Astrocyte of the spinal cord (primary cell): ENCODE measurements around the gene CCND2.

Experiments used
- DNase-seq: peaks from one replicate; pipeline ENCODE4 v3.0.0; 2011; ENCODE audit warnings: low read depth, low spot score
- H3K4me3 ChIP-seq: 2 replicates; pipeline ENCODE4 v1.5.1; 2011; ENCODE audit warnings: low read depth, mild to moderate bottlenecking, low read length, moderate library complexity
- in situ Hi-C: cut with HindIII; loops from 2 replicates; pipeline ENCODE4 v1.10.0; 2017; ENCODE audit warnings: low sequenced_read_pairs
- TF ChIP-seq, protein P1 (sequence below): IDR thresholded peaks from 2 replicates; pipeline ENCODE4 v1.5.1; 2012; ENCODE audit warnings: low read depth, mild to moderate bottlenecking, low read length, inconsistent platforms

The CCND2 gene

GRCh38 chr12:4276524-4277204 is 3.1 kb downstream of the CCND2 start:
- no peak overlapping the region for H3K4me3 ChIP-seq
- TF ChIP-seq, protein P1, sequence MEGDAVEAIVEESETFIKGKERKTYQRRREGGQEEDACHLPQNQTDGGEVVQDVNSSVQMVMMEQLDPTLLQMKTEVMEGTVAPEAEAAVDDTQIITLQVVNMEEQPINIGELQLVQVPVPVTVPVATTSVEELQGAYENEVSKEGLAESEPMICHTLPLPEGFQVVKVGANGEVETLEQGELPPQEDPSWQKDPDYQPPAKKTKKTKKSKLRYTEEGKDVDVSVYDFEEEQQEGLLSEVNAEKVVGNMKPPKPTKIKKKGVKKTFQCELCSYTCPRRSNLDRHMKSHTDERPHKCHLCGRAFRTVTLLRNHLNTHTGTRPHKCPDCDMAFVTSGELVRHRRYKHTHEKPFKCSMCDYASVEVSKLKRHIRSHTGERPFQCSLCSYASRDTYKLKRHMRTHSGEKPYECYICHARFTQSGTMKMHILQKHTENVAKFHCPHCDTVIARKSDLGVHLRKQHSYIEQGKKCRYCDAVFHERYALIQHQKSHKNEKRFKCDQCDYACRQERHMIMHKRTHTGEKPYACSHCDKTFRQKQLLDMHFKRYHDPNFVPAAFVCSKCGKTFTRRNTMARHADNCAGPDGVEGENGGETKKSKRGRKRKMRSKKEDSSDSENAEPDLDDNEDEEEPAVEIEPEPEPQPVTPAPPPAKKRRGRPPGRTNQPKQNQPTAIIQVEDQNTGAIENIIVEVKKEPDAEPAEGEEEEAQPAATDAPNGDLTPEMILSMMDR: peak; percentile 92
- peak; percentile 81 for DNase-seq
- in situ Hi-C loops: no loop called here

DNA sequence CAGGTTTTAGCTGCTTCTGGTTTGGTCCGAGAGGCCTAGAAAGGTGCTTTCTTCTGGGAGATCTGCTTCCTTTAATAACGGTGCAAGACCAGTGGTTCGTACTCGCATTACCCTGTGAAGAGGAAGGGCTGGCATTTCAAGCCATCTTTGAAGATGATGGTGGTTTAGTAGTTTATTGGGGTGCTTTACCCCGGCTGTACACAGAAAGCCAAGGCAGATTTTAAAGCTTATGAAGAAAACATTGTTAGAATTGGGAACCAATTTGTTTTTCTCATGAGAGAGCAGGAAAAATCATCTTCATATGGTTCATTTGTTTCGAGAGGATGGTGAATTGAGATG is 3.6 kb downstream of the CCND2 start:
- DNase-seq: no peak
- TF ChIP-seq, protein P1: no peak
- in situ Hi-C loops: no loop called here
- H3K4me3 ChIP-seq: no peak overlapping the region

GRCh38 chr12:4277857-4278256 is 4.3 kb downstream of the CCND2 start:
- TF ChIP-seq, protein P1: no peak
- H3K4me3 ChIP-seq: no peak overlapping the region
- in situ Hi-C loops: no loop called here
- no peak for DNase-seq

DNA sequence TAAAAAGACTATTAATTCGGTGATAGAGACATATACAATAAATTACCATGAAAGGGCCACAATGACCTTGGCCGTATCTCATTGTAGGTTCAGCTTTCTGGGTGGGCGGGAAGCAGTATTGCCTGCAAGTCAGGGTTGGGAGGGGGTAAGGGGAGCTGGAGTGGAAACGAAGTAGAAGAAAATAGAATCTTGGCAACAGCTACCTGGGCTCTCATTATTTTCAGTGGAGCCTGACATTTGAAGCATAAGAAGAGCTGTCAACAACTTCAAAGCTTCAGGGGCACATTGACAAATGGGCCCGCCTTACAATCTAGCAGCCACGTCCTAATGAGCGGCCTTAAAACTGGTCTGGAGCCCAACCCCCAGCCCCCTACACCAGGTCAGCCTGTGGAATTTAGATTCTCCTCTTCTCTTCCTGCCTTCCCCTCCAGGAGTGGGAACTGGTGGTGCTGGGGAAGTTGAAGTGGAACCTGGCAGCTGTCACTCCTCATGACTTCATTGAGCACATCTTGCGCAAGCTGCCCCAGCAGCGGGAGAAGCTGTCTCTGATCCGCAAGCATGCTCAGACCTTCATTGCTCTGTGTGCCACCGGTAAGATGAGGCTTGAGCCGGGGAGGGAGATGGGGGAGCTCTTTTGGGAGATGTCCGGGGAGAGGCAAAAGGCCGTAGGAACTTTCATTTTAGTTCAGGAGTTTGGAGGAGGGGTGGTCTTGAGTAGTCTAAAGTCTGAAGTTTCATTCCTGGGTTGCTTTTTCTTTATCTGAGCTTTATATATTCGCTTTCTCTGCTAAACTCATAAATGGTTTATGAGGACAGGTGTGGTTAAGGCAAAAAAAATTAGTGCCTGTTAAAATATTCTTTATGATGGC is 5.0 kb downstream of the CCND2 start:
- no peak for DNase-seq
- H3K4me3 ChIP-seq: no peak overlapping the region
- in situ Hi-C loops: no loop called here
- TF ChIP-seq, protein P1: no peak

GRCh38 chr12:4279198-4279690 is 5.7 kb downstream of the CCND2 start:
- H3K4me3 ChIP-seq: no peak overlapping the region
- in situ Hi-C loops: no loop called here
- TF ChIP-seq, protein P1: no peak
- DNase-seq: no peak

GRCh38 chr12:4280351-4281163 is 7.0 kb downstream of the CCND2 start:
- DNase-seq: no peak
- in situ Hi-C loops: no loop called here
- H3K4me3 ChIP-seq: no peak overlapping the region
- TF ChIP-seq, protein P1: no peak
